ENCODE data around the gene SUPT3H. TPM values are rescaled to one million over a fixed set of nuclear protein-coding genes. Genes with fewer than 3 reads are reported as not detected.

Gene SUPT3H
- total and polyA plus RNA-seq, 2 donors from 2014 or later, result 10.1 to 12.5 TPM

GRCh38 chr6:45212976-45213375 lies 164.8 kb downstream of the SUPT3H start:
- H3K36me3 ChIP-seq (ENCODE audit: control insufficient read depth in 2 of 3, insufficient read depth in 3 of 3, low read length in 3 of 3), result no peaks in the 10 kb centered on the region
- no peak overlapping the region for H3K4me3 ChIP-seq (ENCODE audit: low read length in 3 of 3)
- no peak overlapping the region for H3K27ac ChIP-seq (ENCODE audit: low read depth in 2 of 2, low read length in 2 of 2)
- TF ChIP-seq CTCF (IDR thresholded peaks at IDR 0.05; ENCODE audit: borderline replicate concordance, extremely low read depth, insufficient read depth), result no peak
- H3K27me3 ChIP-seq (ENCODE audit: control insufficient read depth, insufficient read depth, low read length), result no peaks in the 10 kb centered on the region
- H3K9ac ChIP-seq (ENCODE audit: low read length in 3 of 3), result no peak overlapping the region
- peaks cover 0 to 20% (median 0%) of the 10 kb centered on the region in 3 donors for H3K9me3 ChIP-seq (ENCODE audit: control insufficient read depth in 2 of 3, insufficient read depth in 1 of 3, low read length in 3 of 3)
- DNase-seq, result no peak
- no peaks in the 10 kb centered on the region for H3K4me1 ChIP-seq (ENCODE audit: control insufficient read depth in 2 of 3, insufficient read depth in 2 of 3, low read depth in 1 of 3, low read length in 3 of 3)
- intact Hi-C loops (cut with DNase I), result no loop called here
- no peak for FAIRE-seq

GRCh38 chr6:45209762-45210161 lies 168.0 kb downstream of the SUPT3H start:
- H3K27ac ChIP-seq (ENCODE audit: low read depth in 2 of 2, low read length in 2 of 2), result no peak overlapping the region
- no peak for TF ChIP-seq CTCF (IDR thresholded peaks at IDR 0.05; ENCODE audit: borderline replicate concordance, extremely low read depth, insufficient read depth)
- H3K9ac ChIP-seq (ENCODE audit: low read length in 3 of 3), result no peak overlapping the region
- H3K9me3 ChIP-seq (ENCODE audit: control insufficient read depth in 2 of 3, insufficient read depth in 1 of 3, low read length in 3 of 3), result peaks cover 0 to 13% (median 0%) of the 10 kb centered on the region in 3 donors
- FAIRE-seq (no peak), DNase-seq (no peak)
- H3K4me3 ChIP-seq (ENCODE audit: low read length in 3 of 3), result no peak overlapping the region
- no peaks in the 10 kb centered on the region for H3K36me3 ChIP-seq (ENCODE audit: control insufficient read depth in 2 of 3, insufficient read depth in 3 of 3, low read length in 3 of 3)
- no peaks in the 10 kb centered on the region for H3K27me3 ChIP-seq (ENCODE audit: control insufficient read depth, insufficient read depth, low read length)
- intact Hi-C loops (cut with DNase I), result no loop called here
- H3K4me1 ChIP-seq (ENCODE audit: control insufficient read depth in 2 of 3, insufficient read depth in 2 of 3, low read depth in 1 of 3, low read length in 3 of 3), result no peaks in the 10 kb centered on the region

- intact Hi-C loops (cut with DNase I), result no loop called here
- TF ChIP-seq CTCF (IDR thresholded peaks at IDR 0.05; ENCODE audit: borderline replicate concordance, extremely low read depth, insufficient read depth), result no peak
- H3K9me3 ChIP-seq (ENCODE audit: control insufficient read depth in 2 of 3, insufficient read depth in 1 of 3, low read length in 3 of 3), result peaks cover 0 to 9% (median 0%) of the 10 kb centered on the region in 3 donors
- no peaks in the 10 kb centered on the region for H3K4me1 ChIP-seq (ENCODE audit: control insufficient read depth in 2 of 3, insufficient read depth in 2 of 3, low read depth in 1 of 3, low read length in 3 of 3)
- no peak for DNase-seq
- no peak overlapping the region for H3K4me3 ChIP-seq (ENCODE audit: low read length in 3 of 3)
- no peaks in the 10 kb centered on the region for H3K36me3 ChIP-seq (ENCODE audit: control insufficient read depth in 2 of 3, insufficient read depth in 3 of 3, low read length in 3 of 3)
- no peak overlapping the region for H3K9ac ChIP-seq (ENCODE audit: low read length in 3 of 3)
- H3K27ac ChIP-seq (ENCODE audit: low read depth in 2 of 2, low read length in 2 of 2), result no peak overlapping the region
- no peaks in the 10 kb centered on the region for H3K27me3 ChIP-seq (ENCODE audit: control insufficient read depth, insufficient read depth, low read length)
- no peak for FAIRE-seq
Measured at GRCh38 chr6:45206793-45207492, 170.8 kb downstream of the SUPT3H start.
